ENCODE data around the gene MYBPC2.

The MYBPC2 gene

GRCh38 chr19:50482271-50482855, 49.7 kb downstream of the MYBPC2 start:
- no peak for DNase-seq

GRCh38 chr19:50482916-50483315, 50.2 kb downstream of the MYBPC2 start:
- no peak for DNase-seq

GRCh38 chr19:50485284-50485955, 52.7 kb downstream of the MYBPC2 start:
- DNase-seq, result no peak

GRCh38 chr19:50486823-50487515, 54.3 kb downstream of the MYBPC2 start:
- DNase-seq, result peak; percentile 70

GRCh38 chr19:50488389-50489194, 55.9 kb downstream of the MYBPC2 start:
- DNase-seq, result no peak

- DNase-seq, result no peak
These were observed 56.8 kb downstream of the MYBPC2 start for GRCh38 chr19:50489461-50490011.

GRCh38 chr19:50490411-50490811, 57.7 kb downstream of the MYBPC2 start:
- DNase-seq, result no peak

GRCh38 chr19:50490991-50491472, 58.3 kb downstream of the MYBPC2 start:
- no peak for DNase-seq

GRCh38 chr19:50492303-50493052, 59.8 kb downstream of the MYBPC2 start:
- no peak for DNase-seq

GRCh38 chr19:50493171-50493570, 60.5 kb downstream of the MYBPC2 start:
- no peak for DNase-seq

GRCh38 chr19:50494186-50495019, 61.7 kb downstream of the MYBPC2 start:
- no peak for DNase-seq

GRCh38 chr19:50495020-50495531, 62.4 kb downstream of the MYBPC2 start:
- no peak for DNase-seq

GRCh38 chr19:50496189-50497021, 63.7 kb downstream of the MYBPC2 start:
- no peak for DNase-seq

- no peak for DNase-seq
These were observed 64.3 kb downstream of the MYBPC2 start for GRCh38 chr19:50497022-50497405.

- DNase-seq, result no peak
These were observed 65.7 kb downstream of the MYBPC2 start for GRCh38 chr19:50498219-50499056.

GRCh38 chr19:50500060-50500752, 67.5 kb downstream of the MYBPC2 start:
- DNase-seq, result peak; percentile 21

- DNase-seq, result no peak
These were observed 68.1 kb downstream of the MYBPC2 start for GRCh38 chr19:50500753-50501151.

GRCh38 chr19:50501186-50501567, 68.5 kb downstream of the MYBPC2 start:
- no peak for DNase-seq
